Iris pigment epithelial cell (primary cell): ENCODE results near the gene SFMBT2.
"Not testable (repeated sequence)": the region's sequence is repeated elsewhere in the genome, so short reads cannot be mapped to it uniquely, and the experiment has no call there.

ENCODE experiments used
- DNase-seq: peaks from one replicate; pipeline ENCODE4 v3.0.0-alpha.2; 2011; ENCODE audit warnings: low read depth

Gene SFMBT2

GRCh38 chr10:7401156-7401555, 9.7 kb downstream of the SFMBT2 start:
- no peak for DNase-seq

- no peak for DNase-seq
These were observed 10.6 kb downstream of the SFMBT2 start for GRCh38 chr10:7400068-7400715.

- DNase-seq: no peak
These were observed 11.3 kb downstream of the SFMBT2 start for GRCh38 chr10:7399533-7399932.

GRCh38 chr10:7397049-7398035, 13.5 kb downstream of the SFMBT2 start:
- no peak for DNase-seq

- DNase-seq: not testable (repeated sequence)
These were observed 18.5 kb downstream of the SFMBT2 start for GRCh38 chr10:7392301-7392700.

GRCh38 chr10:7391748-7392147, 19.1 kb downstream of the SFMBT2 start:
- no peak for DNase-seq

- DNase-seq: not testable (repeated sequence)
These were observed 20.1 kb downstream of the SFMBT2 start for GRCh38 chr10:7390689-7391110.

- DNase-seq: no peak
These were observed 21.0 kb downstream of the SFMBT2 start for GRCh38 chr10:7389844-7390243.

GRCh38 chr10:7389346-7389745, 21.5 kb downstream of the SFMBT2 start:
- DNase-seq: no peak

GRCh38 chr10:7388602-7389001, 22.2 kb downstream of the SFMBT2 start:
- no peak for DNase-seq

- DNase-seq: not testable (repeated sequence)
These were observed 22.7 kb downstream of the SFMBT2 start for GRCh38 chr10:7388149-7388548.

GRCh38 chr10:7385114-7385513, 25.7 kb downstream of the SFMBT2 start:
- DNase-seq: no peak

GRCh38 chr10:7383442-7383841, 27.4 kb downstream of the SFMBT2 start:
- DNase-seq: no peak

- DNase-seq: no peak
These were observed 30.1 kb downstream of the SFMBT2 start for GRCh38 chr10:7380704-7381241.

GRCh38 chr10:7378602-7379403, 32.0 kb downstream of the SFMBT2 start:
- DNase-seq: no peak

GRCh38 chr10:7377614-7378248, 33.1 kb downstream of the SFMBT2 start:
- DNase-seq: no peak

GRCh38 chr10:7374795-7375194, 36.0 kb downstream of the SFMBT2 start:
- no peak for DNase-seq

GRCh38 chr10:7373039-7373438, 37.8 kb downstream of the SFMBT2 start:
- no peak for DNase-seq

- no peak for DNase-seq
These were observed 38.3 kb downstream of the SFMBT2 start for GRCh38 chr10:7372504-7372903.

GRCh38 chr10:7370511-7370910, 40.3 kb downstream of the SFMBT2 start:
- no peak for DNase-seq

- DNase-seq: no peak
These were observed 45.6 kb downstream of the SFMBT2 start for GRCh38 chr10:7365027-7365745.
